Measurements from ENCODE around the gene ZMIZ2.
A peak's percentile ranks its signal among the peaks of the same experiment; 100 is the strongest.
"Not testable (repeated sequence)": the region's sequence is repeated elsewhere in the genome, so short reads cannot be mapped to it uniquely, and the experiment has no call there.

Gene ZMIZ2

DNA sequence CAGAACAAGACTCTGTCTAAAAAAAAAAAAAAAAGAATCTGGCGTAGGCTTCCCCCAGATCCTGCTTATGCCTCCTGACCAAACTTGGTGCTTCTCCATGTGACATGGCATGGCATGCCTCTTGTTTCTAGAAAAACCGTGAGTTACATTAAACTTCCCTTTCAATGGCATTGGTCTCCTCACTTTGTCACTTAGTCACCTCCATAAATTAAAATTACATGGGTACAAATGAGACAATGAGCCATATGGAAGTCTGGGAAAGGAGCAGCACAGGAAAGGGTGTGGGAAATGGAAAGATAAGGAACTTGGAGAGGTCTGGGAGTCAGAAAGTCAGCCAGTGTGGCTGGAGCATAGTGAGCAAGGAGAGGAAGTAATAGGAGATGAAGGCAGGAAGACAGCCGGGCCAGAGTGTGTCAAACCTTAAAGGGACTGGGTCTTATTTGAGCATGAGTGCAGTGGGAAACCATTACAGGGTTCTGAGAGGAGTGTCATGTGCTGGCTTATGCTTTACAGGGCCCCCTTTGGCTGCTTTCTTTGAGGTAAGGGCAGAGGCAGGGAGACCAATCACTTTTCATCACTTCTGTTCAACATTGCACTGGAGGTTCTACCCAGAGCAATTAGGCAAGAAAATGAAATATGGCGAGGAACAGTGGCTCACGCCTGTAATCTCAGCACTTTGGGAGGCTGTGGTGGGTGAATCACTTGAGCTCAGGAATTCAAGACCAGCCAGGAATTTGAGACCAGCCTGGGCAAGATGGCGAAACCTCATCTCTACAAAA lies 21.3 kb upstream of the ZMIZ2 start:
- DNase-seq, result no peak

DNA sequence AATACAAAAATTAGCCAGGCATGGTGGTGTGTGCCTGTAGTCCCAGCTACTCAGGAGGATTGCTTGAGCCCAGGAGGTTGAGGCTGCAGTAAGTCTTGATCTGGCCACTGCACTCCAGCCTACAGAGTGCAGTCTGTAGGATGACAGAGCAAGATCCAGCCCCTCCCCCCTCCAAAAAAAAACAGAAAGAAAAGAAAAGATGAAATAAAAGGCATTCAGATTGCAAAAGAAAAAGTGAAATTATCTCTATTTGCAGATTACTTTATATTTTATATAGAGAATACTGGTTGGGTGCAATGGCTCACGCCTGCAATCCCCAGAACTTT lies 20.7 kb upstream of the ZMIZ2 start:
- no peak for DNase-seq

DNA sequence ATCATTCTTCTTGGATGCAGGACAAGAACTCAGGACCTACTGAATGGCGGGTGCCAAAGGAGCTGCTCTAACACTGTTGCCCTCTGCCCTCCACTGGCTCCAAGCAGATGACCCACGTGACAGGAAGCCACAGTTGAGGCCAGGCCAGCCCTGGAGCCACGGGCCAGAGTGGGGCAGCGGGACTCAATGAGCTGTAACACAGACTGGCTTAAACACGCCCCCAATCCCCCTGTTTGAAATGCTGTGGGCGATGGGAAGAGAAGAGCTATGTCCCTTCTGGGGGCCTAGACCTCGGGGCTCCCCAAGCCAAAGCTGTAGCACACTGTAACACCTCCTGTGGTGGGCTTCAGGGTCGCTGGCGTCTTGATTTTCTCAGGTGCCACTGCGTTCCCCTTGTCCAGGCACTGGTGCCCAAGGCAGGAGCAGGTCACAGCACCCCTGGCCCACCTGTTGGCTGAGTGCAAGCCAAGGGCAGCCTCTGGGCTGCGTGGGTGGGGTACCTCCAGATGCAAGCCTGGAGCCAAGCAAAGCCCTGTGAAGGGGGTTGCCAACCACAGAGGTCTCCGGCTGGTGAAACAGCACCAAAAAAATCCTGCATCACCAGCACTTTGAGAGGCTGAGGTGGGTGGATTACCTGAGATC lies 18.6 kb upstream of the ZMIZ2 start:
- DNase-seq, result no peak

DNA sequence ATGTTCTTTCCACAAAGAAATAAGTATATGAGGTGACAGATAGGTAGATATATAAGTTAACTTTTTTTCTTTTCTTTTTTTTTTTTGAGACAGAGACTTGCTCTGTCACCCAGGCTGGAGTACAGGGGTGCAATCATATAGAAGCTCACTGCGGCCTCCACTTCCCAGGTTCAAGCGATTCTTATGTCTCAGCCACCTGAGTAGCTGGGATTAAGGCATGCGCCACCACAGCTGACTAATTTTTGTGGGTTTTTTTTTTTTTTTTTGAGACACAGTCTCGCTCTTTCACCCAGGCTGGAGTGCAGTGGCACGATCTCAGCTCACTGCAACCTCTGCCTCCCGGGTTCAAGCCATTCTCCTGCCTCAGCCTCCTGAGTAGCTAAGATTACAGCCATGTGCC lies 15.7 kb upstream of the ZMIZ2 start:
- not testable (repeated sequence) for DNase-seq

DNA sequence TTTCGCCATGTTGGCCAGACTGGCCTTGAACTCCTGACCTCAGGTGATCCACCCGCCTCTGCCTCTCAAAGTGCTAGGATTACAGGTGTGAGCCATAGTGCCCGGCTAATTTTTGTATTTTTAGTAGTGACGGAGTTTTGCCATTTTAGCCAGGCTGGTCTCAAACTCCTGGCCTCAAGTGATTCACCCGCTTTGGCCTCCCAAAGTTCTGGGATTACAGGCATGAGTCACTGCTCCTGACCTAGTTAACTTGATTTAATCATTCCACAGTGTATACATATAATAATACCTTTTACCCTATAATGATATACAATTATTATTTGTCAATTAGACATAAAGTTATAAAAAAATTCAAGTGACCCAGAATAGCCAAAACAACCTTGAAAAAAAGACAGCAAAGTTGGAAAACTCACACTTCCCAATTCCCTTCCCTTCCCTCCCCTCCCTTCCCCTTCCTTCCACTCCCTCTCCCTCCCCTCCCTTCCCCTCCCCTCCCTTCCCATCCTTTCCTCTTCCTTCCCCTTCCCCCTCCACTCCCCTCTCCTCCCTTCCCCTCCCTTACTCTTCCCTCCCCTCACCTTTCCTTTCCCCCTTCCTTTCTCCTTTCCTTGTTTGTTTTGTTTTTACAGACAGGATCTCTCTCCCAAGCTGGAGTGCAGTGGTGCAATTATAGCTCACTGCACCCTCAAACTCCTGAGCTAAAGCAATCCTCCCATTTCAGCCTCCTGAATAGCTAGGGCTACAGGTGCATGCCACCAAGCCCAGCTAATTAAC lies 14.8 kb upstream of the ZMIZ2 start:
- DNase-seq, result no peak

DNA sequence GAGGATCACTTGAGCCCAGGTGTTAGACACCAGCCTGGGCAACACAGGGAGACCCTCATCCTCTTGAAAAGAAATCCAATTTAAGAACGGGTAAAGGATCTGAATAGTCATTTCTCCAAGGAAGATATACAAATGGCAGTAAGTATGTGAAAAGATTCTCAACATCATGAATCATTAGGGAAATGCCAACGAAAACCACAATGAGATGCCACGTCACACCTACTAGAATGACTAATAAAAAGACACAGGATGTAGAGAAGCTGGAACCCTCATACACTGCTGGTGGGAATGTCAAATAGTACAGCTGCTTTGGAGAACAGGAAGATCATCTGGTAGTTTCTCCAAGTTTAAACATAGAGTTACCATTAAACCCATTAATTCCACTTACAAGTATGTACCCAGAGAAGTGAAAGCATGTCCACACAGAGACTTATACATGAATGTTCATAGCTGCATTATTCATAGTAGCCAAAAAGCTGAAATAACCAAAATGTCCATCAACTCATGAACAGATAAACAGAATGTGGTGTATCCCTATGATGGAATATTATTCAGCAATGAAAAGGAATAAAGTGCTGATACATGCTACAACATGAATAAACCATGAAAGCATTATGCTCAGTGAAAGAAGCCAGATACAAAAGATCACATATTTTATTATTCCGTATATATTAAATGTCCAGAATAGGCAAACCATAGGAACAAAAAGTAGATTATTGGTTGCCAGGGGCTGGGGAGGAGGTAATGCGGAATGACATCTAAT lies 13.1 kb upstream of the ZMIZ2 start:
- DNase-seq, result no peak

DNA sequence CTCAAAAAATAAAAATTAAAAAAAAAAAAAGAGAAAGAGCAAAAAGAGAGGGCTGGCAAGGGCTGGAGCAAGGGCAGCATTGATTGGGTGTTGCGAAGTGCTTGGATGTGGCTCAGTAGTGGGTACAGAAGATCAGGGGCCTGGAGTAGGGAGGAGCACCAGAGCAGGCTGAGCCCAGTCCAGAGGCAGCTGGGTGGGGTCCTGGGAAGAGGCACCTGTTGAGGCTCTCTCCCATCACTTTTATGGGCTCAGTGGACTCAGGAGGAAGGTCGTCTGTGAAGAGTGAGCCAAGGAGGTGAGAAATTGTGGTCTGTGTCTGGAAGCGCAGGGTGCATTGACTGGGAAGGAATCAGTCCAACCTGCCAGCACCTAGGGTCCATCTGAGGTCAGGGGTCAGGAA lies 11.8 kb upstream of the ZMIZ2 start:
- DNase-seq, result no peak

DNA sequence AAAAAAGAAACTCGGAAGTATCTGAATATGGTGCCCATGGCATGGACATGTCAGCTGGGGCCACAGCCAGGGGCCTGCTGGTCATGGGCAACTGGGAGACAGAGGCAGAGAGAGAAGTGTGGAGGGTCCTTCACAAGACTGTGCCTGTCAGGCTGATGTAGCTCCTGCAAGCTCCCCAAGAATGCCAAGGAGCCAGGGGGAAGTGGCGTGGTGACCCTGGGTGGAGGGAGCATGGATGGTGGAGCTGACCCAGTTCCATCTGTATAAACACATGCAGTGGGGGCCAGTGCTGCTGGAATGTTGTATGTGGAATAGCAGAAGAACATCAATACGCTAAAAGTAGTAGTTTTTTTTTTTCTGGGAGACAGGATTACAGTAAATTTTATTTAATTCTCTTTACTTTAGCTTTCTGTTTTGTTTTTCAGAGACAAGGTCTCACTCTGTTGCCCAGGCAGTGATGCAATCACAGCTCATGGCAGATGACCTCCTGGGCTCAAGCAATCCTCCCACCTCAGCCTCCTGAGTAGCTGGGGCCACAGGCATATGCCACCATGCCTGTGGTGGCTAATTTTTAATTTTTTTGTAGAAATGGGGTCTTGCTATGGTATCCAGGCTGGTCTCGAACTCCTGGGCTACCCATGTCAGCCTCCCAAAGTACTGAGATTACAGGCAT lies 10.5 kb upstream of the ZMIZ2 start:
- DNase-seq, result no peak

DNA sequence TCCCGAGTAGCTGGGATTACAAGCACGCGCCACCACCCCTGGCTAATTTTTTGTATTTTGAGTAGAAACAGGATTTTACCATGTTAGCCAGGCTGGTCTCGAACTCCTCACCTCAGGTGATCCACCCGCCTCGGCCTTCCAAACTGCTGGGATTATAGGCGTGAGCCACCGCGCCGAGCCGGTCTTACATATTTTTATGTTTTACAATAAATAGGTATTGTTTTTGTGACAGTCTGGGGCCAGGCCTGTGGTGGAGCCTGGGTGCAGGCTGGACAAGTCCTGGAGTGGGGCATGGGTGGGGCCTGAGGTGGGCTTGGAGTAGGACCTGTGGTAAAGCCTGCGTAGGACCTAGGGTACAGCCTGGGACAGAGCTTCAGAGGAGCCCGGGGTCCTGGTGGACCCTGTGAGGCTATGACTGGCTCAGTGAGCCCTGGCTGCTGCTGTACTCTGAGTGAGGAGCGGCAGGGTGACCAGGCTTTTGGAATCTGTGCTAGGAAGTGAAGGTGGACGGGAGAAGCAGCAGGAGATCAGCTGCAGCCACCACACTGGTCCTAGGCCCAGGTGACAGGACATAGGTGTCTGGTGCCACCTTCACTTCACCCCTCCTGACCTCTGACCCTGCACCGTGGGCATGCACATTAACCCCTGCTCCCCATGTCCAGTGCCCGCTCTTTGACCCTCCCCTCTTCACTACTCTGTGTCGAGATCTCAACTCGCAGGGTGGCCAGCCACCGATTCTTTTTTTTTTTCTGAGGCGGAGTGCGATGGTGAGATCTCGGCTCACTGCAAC lies 9.6 kb upstream of the ZMIZ2 start:
- no peak for DNase-seq

DNA sequence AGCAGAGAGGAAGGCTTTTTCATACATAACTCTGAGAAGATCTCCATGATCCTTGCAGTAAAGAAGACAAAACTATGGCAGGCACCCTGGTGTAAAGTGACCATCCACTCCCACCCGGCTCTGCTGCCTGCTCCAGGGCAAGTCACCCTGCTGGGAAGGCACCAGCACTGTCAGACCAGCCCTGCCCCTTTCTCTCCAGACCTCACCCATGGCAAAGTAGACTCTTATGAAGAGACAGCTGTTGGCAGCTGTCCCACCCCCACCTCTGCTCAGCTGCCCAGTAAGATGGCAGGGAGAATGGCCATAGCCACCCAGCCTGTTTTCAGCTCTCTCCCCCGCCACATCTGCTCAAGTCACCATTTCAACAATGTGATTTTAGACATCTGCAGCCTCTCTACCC lies 8.6 kb upstream of the ZMIZ2 start:
- DNase-seq, result no peak

DNA sequence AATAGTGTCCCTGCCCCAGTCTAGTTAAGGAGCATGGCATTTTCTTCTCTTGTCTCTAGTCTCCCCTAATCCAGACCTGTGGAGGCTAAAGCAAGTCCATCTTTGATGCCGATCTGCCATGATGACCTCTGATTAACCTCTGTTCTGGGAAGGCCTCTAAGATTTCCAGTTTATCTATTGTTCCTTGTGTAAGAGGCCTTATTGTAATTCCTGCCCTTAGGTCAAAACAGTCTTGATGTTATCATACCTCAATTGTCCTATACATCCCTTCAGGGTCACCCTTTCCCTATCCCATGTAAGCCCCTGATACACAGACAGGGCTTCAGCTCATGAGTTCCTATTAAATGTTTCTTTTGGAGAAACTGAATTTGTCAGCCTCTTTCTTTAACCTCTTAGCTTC lies 4.9 kb upstream of the ZMIZ2 start:
- no peak for DNase-seq

DNA sequence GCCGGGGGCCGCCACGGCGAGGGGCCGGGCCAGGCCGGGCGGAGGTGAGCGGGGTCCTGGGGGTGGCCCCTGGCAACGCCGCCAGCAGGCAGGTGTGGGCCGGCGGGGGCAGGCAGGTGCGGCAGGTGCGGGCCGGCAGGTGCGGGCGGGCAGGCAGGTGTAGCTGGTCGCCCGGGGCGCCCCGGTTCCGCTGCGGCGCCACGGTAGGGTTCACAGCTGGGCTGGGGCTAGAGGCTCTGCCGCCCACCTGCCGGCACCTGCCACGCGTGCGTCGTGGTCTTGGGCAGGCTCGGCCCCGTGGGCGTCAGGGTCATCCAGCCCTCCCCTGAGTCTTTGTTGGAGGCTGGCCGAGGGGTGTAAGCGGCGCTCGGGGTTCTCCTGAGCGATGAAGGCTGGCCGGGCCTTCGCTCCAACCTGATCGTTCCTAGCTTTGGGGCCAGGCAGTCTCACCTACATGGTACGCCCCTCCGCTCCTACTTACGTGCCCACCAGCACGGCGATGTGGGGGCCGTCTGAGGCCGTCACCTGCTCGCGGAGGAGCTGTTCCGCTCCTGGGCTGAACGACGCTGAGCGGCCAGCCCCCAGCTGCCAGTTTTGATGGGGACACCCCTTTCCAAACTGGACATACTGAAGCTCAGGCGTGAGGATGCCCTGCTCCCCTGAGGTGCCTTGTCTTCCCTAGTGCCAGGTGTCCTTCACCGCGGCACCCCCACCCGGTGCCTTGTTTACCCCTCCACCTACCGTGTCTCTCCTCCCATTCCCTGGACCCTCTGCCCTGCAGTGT lies 493 bp downstream of the ZMIZ2 start:
- DNase-seq, result no peak

DNA sequence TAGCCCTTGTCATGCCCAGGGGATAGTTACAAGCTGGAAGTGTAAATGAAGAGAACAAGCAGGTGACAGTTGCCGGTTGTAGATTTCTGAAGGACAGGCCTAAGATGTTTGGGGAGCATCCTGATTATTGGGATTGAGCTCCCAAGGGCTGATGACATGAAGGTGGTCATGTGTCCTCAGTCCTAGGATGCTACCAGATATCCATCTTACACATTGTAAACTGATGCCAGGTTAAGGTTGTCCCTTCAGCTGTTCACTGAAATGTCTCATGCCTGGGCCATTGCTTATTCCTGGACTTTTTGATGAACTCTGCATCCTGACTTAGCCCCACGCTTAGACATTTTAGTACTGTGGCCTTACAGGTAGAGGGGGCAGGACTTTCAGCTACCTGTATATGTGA lies 1.3 kb downstream of the ZMIZ2 start:
- no peak for DNase-seq

DNA sequence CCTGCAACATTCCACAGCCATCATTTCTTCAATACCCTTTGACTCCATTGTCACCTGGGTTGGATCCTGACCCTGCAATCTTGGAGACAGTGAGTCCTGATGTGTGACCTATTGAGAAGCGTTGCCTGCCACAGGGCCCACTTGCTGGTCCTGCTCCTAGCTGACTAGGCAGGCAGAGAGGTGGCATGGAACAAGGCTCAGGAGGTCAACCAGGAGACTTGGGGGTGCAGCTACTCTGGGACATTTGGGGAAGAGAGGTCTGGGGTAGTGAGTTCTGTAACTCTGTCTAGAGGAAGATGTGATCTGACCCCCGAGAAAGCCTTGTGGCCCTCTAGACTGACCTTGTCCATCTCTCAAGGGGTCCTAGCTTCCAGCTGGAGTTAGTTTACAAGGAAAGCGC lies 1.8 kb downstream of the ZMIZ2 start:
- no peak for DNase-seq

DNA sequence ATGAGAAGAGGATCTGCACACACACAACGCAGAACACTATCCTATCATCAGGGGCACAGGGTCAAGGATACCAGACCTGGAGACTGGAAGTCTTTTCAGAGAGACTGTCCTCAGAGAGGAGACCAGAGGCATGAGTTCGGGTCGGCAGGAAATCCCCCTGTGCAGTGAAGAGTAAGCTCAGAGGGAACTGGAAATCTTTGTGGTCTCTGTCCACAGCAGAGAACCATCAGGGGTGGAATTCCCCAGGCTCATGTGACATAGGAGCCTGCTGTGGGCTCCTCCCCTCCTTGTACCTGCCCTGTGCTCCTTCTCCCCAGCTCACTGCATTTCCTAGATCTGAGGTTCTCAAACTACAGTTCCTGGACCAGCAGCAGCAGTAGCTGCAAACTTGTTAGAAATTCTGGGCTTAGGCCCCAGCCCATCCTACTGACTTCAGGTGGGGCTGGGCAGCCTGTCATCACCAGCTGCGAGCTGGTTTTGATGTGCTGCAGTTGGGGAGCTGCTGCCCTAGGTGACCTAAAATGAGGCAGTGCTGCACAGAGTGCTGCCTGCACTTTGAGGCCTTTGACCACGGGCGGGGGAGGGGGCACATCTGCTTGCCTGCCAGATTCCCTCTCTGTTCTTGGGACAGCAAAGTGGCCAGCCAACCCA lies 2.4 kb downstream of the ZMIZ2 start:
- DNase-seq, result peak; percentile 30

DNA sequence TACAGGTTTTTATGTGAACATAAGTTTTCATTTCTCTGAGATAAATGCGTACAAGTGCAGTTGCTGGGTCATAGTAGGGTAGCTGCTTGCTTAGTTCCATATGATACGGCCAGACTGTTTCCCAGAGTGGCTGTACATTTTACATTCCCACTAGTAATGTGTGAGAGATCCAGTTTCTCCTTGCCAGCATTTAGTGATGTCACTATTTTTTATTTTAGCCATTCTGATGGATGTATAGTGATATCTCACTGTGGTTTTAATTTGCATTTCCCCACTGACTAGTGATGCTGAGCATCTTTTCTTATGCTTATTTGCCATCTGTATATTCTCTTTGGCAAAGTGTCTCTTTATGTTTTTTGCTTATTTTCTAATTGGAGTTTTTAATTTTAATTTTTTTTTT lies 4.2 kb downstream of the ZMIZ2 start:
- no peak for DNase-seq

DNA sequence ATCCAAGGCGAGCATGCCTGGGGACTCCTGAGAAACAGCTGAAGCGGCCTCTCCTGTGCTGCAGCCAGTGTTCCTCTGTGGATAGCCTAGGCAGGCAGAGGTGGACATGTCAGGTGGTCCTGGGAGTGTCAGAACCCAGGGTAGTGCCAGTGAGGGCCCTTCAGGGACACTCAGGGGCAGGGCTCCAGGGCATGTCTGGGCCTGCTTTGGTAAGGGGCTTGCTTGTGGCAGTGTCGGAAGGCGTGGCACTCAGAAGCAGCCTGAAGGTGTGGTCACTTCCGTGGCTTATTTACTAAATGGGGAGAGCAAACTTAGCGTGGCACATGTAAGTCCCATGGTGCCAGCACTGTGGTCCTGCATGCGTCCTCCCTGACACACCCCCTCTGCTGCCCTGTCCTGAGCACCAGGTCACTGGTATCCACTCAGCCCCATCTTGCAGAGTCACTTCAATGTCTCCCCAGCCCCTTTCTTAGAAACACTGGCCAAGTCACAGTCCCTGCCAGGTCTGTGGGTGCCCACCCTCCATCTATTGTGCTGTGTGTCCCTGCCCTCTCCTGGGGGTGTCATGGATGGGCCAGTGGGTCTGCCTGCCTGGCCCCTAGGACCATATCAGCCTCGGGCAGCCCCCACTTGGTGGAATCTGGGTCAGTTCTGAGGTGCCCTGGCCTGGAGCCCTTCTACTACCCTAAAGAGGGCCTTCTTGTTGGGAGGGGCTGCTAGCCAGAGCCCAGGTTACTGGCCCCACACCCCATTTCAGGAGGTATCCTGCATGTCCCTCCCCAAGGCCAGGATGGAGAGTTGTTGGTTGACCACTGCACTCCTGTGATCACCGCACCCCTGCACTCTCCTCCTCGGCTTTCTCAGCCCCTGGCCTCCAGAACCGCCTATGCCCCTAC lies 6.4 kb downstream of the ZMIZ2 start:
- DNase-seq, result no peak

DNA sequence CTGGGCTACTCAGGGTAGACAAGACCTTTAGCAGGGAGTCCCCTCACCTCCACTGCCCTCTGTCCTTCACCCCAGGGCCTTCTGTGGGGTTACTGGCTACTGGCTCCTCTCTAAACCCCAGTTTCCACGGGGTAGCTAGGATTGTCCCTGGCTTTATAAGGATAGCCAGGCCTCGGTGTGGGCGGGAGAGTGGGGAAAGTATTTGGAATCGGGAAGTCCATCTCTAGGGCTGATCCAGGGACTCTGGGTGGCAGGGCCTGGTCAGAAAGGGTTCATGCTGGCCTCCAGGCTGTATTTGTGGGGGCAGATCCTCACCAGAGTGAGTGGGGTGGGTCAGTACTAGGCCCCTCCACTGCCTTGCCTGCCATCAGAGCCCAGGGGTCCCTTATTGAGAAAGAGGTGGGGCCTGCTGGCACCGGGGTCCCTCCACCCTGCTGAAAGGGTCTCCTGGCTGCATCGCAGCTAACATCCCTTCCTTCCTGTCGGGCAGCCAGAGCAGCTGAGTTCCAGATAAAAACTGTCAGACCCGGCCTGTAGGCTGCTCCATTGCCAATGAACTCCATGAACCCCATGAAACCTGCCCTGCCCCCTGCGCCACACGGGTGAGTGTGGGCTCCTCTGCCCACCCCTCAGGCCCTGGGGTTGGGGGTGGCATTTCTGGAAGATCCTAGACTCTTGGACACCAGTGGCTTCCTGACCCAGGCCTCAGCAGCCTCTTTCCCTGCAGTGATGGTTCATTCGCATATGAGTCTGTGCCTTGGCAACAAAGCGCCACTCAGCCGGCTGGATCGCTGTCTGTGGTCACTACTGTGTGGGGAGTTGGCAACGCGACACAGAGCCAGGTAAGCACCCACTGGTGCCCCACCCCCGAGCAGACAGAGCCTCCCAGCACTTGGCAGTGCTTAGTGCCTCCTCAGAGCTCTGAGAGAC lies 7.3 kb downstream of the ZMIZ2 start:
- no peak for DNase-seq
